AG09309 (cell line): ENCODE measurements around the gene EP400.

Experiments
- DNase-seq: peaks from one replicate; pipeline ENCODE4 v3.0.0-alpha.2; 2010; ENCODE audit warnings: low read depth
- H3K4me3 ChIP-seq: 2 replicates; pipeline ENCODE4 v1.5.1; 2011; ENCODE audit warnings: mild to moderate bottlenecking, low read depth, low read length, moderate library complexity; ENCODE audit not compliant: control insufficient read depth
- CTCF ChIP-seq: IDR thresholded peaks from 2 replicates; pipeline ENCODE4 v1.5.1; 2011; ENCODE audit warnings: mild to moderate bottlenecking, low read depth, low read length, inconsistent platforms; ENCODE audit not compliant: insufficient read depth, control insufficient read depth; ENCODE audit errors: missing control alignments

Gene EP400

GRCh38 chr12:131930510-131930909, 19.2 kb upstream of the EP400 start:
- peak overlapping the region; percentile 94 for H3K4me3 ChIP-seq
- no peak for DNase-seq
- no peak for TF ChIP-seq CTCF

GRCh38 chr12:131933387-131933786, 16.4 kb upstream of the EP400 start:
- DNase-seq, result no peak
- TF ChIP-seq CTCF, result no peak
- H3K4me3 ChIP-seq, result no peak overlapping the region

- DNase-seq, result no peak
- H3K4me3 ChIP-seq, result no peak overlapping the region
- no peak for TF ChIP-seq CTCF
Measured at GRCh38 chr12:131934535-131934934, 15.2 kb upstream of the EP400 start.

- TF ChIP-seq CTCF, result no peak
- no peak for DNase-seq
- no peak overlapping the region for H3K4me3 ChIP-seq
Measured at GRCh38 chr12:131938082-131938481, 11.7 kb upstream of the EP400 start.

GRCh38 chr12:131939007-131939406, 10.7 kb upstream of the EP400 start:
- no peak for TF ChIP-seq CTCF

GRCh38 chr12:131940141-131940547, 9.6 kb upstream of the EP400 start:
- H3K4me3 ChIP-seq, result no peak overlapping the region
- DNase-seq, result no peak
- TF ChIP-seq CTCF, result no peak

More at GRCh38 chr12:131939007-131939406, 10.7 kb upstream of the EP400 start:
- DNase-seq, result no peak
- H3K4me3 ChIP-seq, result no peak overlapping the region
